Ovary (tissue), 10 donors: ENCODE data around the gene PKD1. TPM values are rescaled to one million over a fixed set of nuclear protein-coding genes. Genes with fewer than 3 reads are reported as not detected.
"Not testable (repeated sequence)": the region's sequence is repeated elsewhere in the genome, so short reads cannot be mapped to it uniquely, and the experiment has no call there.

Experiments used
- DNase-seq, 5 donors: peaks; one replicate each; pipeline ENCODE4 v3.0.0-alpha.2; 2019 to 2020
- H3K27ac ChIP-seq, 2 donors: fragments of 200-600 bp; one replicate each; pipeline versions ENCODE4 v1.5.1 to v1.8.0; 2019 to 2022
- H3K27me3 ChIP-seq: fragments of 200-600 bp; one replicate; pipeline ENCODE4 v1.8.0; 2022
- H3K36me3 ChIP-seq: fragments of 200-600 bp; sonication (generic); one replicate; pipeline ENCODE4 v1.5.1; 2019
- H3K4me1 ChIP-seq: one replicate; pipeline ENCODE4 v1.8.1; 2013; ENCODE audit warnings: mild to moderate bottlenecking, moderate library complexity; ENCODE audit not compliant: insufficient read depth
- H3K4me3 ChIP-seq: fragments of 200-600 bp; sonication (generic); one replicate; pipeline ENCODE4 v1.5.1; 2017
- H3K9me3 ChIP-seq, 2 donors: fragments of 200-600 bp in 1 of 2; sonication (generic) in 1 of 2; one replicate each; pipeline versions ENCODE4 v1.5.1 to v1.8.1; 2013 to 2019; ENCODE audit warnings: mild to moderate bottlenecking in 1 of 2, moderate library complexity in 1 of 2
- CTCF ChIP-seq, 3 donors: fragments of 450-650 bp in 2 of 3; fragments of 200-600 bp in 1 of 3; IDR thresholded peaks; one replicate each; pipeline versions ENCODE4 v1.5.1 to v1.8.0; 2016 to 2022; ENCODE audit warnings: antibody characterized with exemption in 3 of 3, mild to moderate bottlenecking in 1 of 3
- EP300 ChIP-seq: sonication (generic); formaldehyde crosslinking; IDR thresholded peaks from one replicate; pipeline ENCODE4 v1.6.1; 2017; ENCODE audit warnings: antibody characterized with exemption
- POLR2A ChIP-seq: fragments of 450-650 bp; IDR thresholded peaks from one replicate; pipeline ENCODE4 v1.6.1; 2017; ENCODE audit warnings: antibody characterized with exemption, mild to moderate bottlenecking, moderate library complexity
- WGBS, 3 donors: extraction: QIAGEN DNeasy Blood & Tissue Kit in 1 of 3; methylation state at CpG; one replicate each; pipeline versions ENCODE4 v1.1.5 to v1.1.7; 2013 to 2017; 5-methylcytosine and 5-hydroxymethylcytosine counted together
- intact Hi-C, 4 donors: fragments of 100-400 bp; cut with DNase I; formaldehyde crosslinking; loops; one replicate each; pipeline versions ENCODE4 v1.11.0 to v1.15.1; 2022 to 2023
- long read RNA-seq, 3 donors: library from polyadenylated mRNA in 2 of 3; unstranded in 2 of 3; transcript quantifications; one replicate each; pipeline ENCODE4 v2.0.0 and lab custom pipeline, GENCODE V29; 2021 to 2026
- polyA plus RNA-seq, 2 donors: library from polyadenylated mRNA; stranded (reverse); fragments of 200-250 nt in 1 of 2; fragments of 350-450 nt in 1 of 2; fragmentation: Illumina TruSeq in 1 of 2; extraction: RNeasy Lipid Tissue Mini Kit (QIAGEN cat#74804) in 1 of 2; gene quantifications; one replicate each; pipeline ENCODE4 v1.2.3, GENCODE V29; 2013 to 2014
- total RNA-seq, 7 donors: library from RNA; depleted of rRNA in 2 of 7; stranded (reverse); fragments of >200 nt in 2 of 7; fragmentation: NEBNext Ultra II Directional in 3 of 7; extraction: Animal tissue kit (Norgen Biotek cat#: 25700) in 3 of 7; gene quantifications; one replicate each; pipeline versions ENCODE4 v1.1.0 to v1.2.4, GENCODE V29; 2016 to 2023
- donor health status: DM: no; HTN: no; CAD: no; lungs with moderate emphysema.
- donor health status: DM: no; HTN: no; CAD: no.
- donor health status: Bipolar disorder and iron deficiency.
- donor health status: DM: yes; HTN: yes; CAD: no.
- donor health status: DM: no; HTN: no; CAD: no.
- donor health status: DM: yes; HTN: yes; CAD: no.

Gene PKD1
- total RNA-seq (100 to 1,000 TPM in 6 of 7 donors, 10 to 100 TPM in 1; 78.8 to 203 (median 145) TPM), polyA plus RNA-seq (100 to 1,000 TPM in 1 of 2 donors, 1 to 10 TPM in 1; 8.7 to 113 TPM)
- long read RNA-seq, donor 1, transcript PKD1-208 (3 exons, 1,140 nt), result major isoform, 12 of 78 reads
- long read RNA-seq, donor 1, partial matches to known transcripts, result 57 of 78 reads
- long read RNA-seq, donor 1, other reads (novel, unspliced or antisense), result 9 of 78 reads
- long read RNA-seq, donor 2, partial matches to known transcripts, result 14 of 15 reads
- long read RNA-seq, donor 2, other reads (novel, unspliced or antisense), result 0 of 15 reads
- long read RNA-seq, donor 3, partial matches to known transcripts, result 75 of 101 reads
- long read RNA-seq, donor 3, other reads (novel, unspliced or antisense), result 24 of 101 reads

DNA sequence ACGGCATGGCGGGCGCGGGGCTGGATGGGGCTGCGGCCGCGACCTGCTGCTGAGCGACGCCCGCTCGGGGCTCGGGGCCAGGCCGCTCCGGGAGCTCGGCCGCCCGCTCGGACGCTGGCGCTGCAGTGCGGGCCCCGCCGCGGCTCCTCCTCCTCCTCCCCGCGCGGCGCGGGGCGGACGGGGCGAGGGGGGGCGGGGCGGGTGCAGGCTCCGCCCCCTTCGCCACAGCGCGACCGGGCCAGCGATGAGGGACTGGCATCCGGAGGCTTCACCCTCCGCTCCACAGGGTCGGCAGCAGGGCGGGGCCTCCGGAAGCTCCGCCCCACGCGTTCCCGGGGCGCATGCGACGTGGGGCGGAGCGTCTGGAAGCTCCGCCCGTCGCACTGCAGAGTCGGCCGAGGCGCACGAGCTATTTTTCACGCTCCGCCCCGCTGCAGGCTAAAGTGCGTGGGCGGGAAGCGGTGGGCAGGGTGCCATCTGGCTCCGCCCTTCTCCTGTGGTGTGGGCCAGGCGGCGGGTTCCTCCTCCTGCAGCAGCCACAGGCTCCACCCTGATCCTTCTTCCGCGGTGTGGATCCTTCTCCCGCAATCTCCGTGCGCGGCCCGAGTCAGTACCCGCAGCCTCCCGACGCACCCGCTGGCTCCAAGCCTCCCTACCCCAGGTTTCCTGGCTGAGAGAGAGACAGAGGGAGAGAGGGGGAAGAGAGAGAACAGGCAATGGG, at the start of gene PKD1:
PKD1 (minus strand) TSS at position 129 of the 721 bp plus-strand sequence. CDS start 209 bp downstream, outside the sequence.
- peak; percentile 97 to 100 (median 99) for DNase-seq
- Histone ChIP-seq H3K27ac (peak within 1 kb of the TSS in 1 of 2 donors; percentile 55), H3K4me3 (peak within 1 kb of the TSS; percentile 65)
- not testable (repeated sequence) for H3K27me3 ChIP-seq, H3K9me3 ChIP-seq, H3K36me3 ChIP-seq, H3K4me1 ChIP-seq
- WGBS, 3 donors, result 0 to 1% (median 0%) methylated on average over 21 to 63 of the region's 81 CpGs
- intact Hi-C loops, result loop anchor here in 1 of 4 donors (10.0 kb wide), 1 partner anchor 61 kb away; no protein-coding TSS in a partner anchor
- peak; percentile 19 for TF ChIP-seq POLR2A
- TF ChIP-seq EP300, result peak; percentile 47

GRCh38 chr16:2184962-2185361, 49.3 kb upstream of the PKD1 start:
- TF ChIP-seq EP300 (no peak), POLR2A (no peak), CTCF (IDR thresholded peaks at IDR 0.05) (no peak)
- no peaks in the 10 kb centered on the region for H3K36me3 ChIP-seq
- WGBS, 3 donors, result 80 to 89% (median 87%) methylated on average over 17 to 20 of the region's 20 CpGs
- no peak overlapping the region for H3K4me3 ChIP-seq
- H3K4me1 ChIP-seq, result no peaks in the 10 kb centered on the region
- no peaks in the 10 kb centered on the region for H3K27me3 ChIP-seq
- H3K9me3 ChIP-seq, result no peaks in the 10 kb centered on the region
- H3K27ac ChIP-seq, result no peak overlapping the region
- intact Hi-C loops, result no loop called here
- DNase-seq, result no peak

GRCh38 chr16:2184346-2184745, 48.6 kb upstream of the PKD1 start:
- intact Hi-C loops, result no loop called here
- Histone ChIP-seq H3K9me3 (no peaks in the 10 kb centered on the region), H3K4me3 (no peak overlapping the region), H3K4me1 (no peaks in the 10 kb centered on the region), H3K27me3 (no peaks in the 10 kb centered on the region), H3K36me3 (no peaks in the 10 kb centered on the region), H3K27ac (no peak overlapping the region)
- WGBS, 3 donors, result 83 to 88% (median 85%) methylated on average over 19 of the region's 19 CpGs
- TF ChIP-seq EP300 (no peak), CTCF (IDR thresholded peaks at IDR 0.05) (no peak), POLR2A (no peak)
- DNase-seq, result no peak

DNA sequence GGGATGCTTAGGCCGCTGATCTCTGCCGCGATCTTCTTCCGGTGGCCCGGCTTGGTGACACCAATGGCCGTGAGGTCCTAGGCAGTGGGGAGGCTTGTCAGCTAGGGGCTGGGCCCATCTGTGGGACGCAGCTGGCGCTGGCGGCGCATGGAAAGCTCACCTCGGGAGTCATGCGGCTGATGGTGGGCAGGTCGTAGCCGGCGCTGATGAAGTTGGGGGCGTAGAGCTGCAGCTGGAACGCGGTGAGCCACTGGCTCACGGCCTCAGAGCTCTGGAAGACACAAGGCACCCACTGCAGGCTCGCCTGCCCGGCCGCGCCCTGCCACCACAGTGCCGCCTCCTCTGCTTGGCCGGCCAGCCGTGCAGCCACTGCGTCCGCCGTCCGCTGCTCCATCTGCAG, 48.0 kb upstream of the PKD1 start:
- H3K4me3 ChIP-seq, result no peak overlapping the region
- DNase-seq, result no peak
- intact Hi-C loops, result no loop called here
- TF ChIP-seq EP300 (no peak), POLR2A (no peak), CTCF (IDR thresholded peaks at IDR 0.05) (no peak)
- WGBS, 3 donors, result 91 to 93% (median 92%) methylated on average over 27 to 30 of the region's 30 CpGs
- no peaks in the 10 kb centered on the region for H3K27me3 ChIP-seq
- no peaks in the 10 kb centered on the region for H3K4me1 ChIP-seq
- no peak overlapping the region for H3K27ac ChIP-seq
- no peaks in the 10 kb centered on the region for H3K9me3 ChIP-seq
- H3K36me3 ChIP-seq, result no peaks in the 10 kb centered on the region
